ENCODE measurements around the gene TDRD1.
"Not testable (repeated sequence)": the region's sequence is repeated elsewhere in the genome, so short reads cannot be mapped to it uniquely, and the experiment has no call there.

DNA sequence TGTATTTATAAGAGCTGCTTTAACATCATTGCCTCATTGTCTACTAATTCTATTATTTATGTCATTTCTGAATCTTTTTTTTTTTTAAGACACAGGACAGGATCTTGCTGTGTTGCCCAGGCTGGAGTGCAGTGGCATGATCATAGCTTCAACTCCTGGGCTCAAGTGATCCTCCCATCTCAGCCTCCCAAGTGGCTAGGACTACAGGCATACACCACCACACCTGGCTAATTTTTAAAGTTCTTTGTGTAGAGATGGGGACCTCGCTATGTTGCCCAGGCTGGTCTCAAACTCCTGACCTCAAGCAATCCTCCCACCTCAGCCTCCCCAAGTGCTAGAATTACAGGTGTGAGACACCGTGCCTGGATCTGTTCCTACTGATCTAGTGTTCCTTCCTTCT lies 38.3 kb upstream of the TDRD1 start:
- TF ChIP-seq, protein P1, sequence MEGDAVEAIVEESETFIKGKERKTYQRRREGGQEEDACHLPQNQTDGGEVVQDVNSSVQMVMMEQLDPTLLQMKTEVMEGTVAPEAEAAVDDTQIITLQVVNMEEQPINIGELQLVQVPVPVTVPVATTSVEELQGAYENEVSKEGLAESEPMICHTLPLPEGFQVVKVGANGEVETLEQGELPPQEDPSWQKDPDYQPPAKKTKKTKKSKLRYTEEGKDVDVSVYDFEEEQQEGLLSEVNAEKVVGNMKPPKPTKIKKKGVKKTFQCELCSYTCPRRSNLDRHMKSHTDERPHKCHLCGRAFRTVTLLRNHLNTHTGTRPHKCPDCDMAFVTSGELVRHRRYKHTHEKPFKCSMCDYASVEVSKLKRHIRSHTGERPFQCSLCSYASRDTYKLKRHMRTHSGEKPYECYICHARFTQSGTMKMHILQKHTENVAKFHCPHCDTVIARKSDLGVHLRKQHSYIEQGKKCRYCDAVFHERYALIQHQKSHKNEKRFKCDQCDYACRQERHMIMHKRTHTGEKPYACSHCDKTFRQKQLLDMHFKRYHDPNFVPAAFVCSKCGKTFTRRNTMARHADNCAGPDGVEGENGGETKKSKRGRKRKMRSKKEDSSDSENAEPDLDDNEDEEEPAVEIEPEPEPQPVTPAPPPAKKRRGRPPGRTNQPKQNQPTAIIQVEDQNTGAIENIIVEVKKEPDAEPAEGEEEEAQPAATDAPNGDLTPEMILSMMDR (IDR thresholded peaks at IDR 0.05), result not testable (repeated sequence)
- not testable (repeated sequence) for TF ChIP-seq POLR2A (IDR thresholded peaks at IDR 0.05)

All from esophagus squamous epithelium (tissue), 4 donors.